ENCODE data around the gene COLEC11. TPM values are rescaled to one million over a fixed set of nuclear protein-coding genes. Genes with fewer than 3 reads are reported as not detected.

Gene COLEC11
- total and polyA plus RNA-seq, 10 of the 15 experiments (the other 5 are each of a cell fraction or from before 2014, with no cell fraction given), result 0.08 to 0.74 (median 0.14) TPM; not detected in 4

- no peak for FAIRE-seq
- Histone ChIP-seq H3K36me3 (ENCODE audit: control insufficient read depth in 2 of 2, insufficient read depth in 2 of 2, low read length in 1 of 2) (no peaks in the 10 kb centered on the region), H3K27ac (ENCODE audit: control insufficient read depth, insufficient read depth) (no peak overlapping the region), H2AFZ (ENCODE audit: control insufficient read depth, low read depth, low read length) (no peak overlapping the region), H3K9me3 (replicated peaks; ENCODE audit: control insufficient read depth, insufficient read depth, low read length) (no peaks in the 10 kb centered on the region), H3K4me3 (no peak overlapping the region), H3K79me2 (ENCODE audit: control insufficient read depth, insufficient read depth, low read length) (no peaks in the 10 kb centered on the region), H3K4me1 (ENCODE audit: control insufficient read depth, insufficient read depth, low read length) (no peaks in the 10 kb centered on the region), H3K9ac (ENCODE audit: control insufficient read depth, insufficient read depth, low read length) (no peak overlapping the region), H4K20me1 (ENCODE audit: control insufficient read depth, insufficient read depth) (no peaks in the 10 kb centered on the region), H3K27me3 (replicated peaks in 1 of 2; ENCODE audit: control insufficient read depth in 2 of 2, insufficient read depth in 2 of 2, low read length in 1 of 2) (peaks cover 0 to 3% of the 10 kb centered on the region in 2 experiments; a peak in 1 of 4 replicates), H3K4me2 (ENCODE audit: control insufficient read depth, insufficient read depth) (no peak overlapping the region)
- intact Hi-C loops (cut with micrococcal nuclease; ENCODE audit: unreplicated experiment), result no loop called here
- BruUV-seq (replicated peaks), result no TSS peak
- POLR2A ChIA-PET, result no interaction called here
- DNase-seq (ENCODE audit: low read depth, low spot score), result no peak
- WGBS (ENCODE audit: insufficient coverage, insufficient replicate concordance, low lambda C conversion rate, missing lambda C conversion rate), result 65% methylated on average over 15 of the region's 15 CpGs
- RAD21 ChIA-PET (ENCODE audit: unreplicated experiment), result no interaction called here
- ATAC-seq, result no peak
- CTCF ChIA-PET, result no interaction called here
- TF ChIP-seq POU2F2 (IDR thresholded peaks at IDR 0.05; ENCODE audit: borderline replicate concordance, low read depth, low read length), result no peak
- no peak for TF ChIP-seq WRNIP1 (IDR thresholded peaks at IDR 0.05; ENCODE audit: borderline replicate concordance, low read depth, low read length)
- TF ChIP-seq LARP7 (IDR thresholded peaks at IDR 0.05), result no peak
- no peak for TF ChIP-seq BCL3 (IDR thresholded peaks at IDR 0.05; ENCODE audit: borderline replicate concordance, insufficient read depth, low read depth, low read length, poor library complexity, severe bottlenecking)
- TF ChIP-seq IRF5 (IDR thresholded peaks at IDR 0.05; ENCODE audit: borderline replicate concordance), result no peak
- no peak for TF ChIP-seq IRF4 (IDR thresholded peaks at IDR 0.05; ENCODE audit: low read depth, low read length)
- no peak for TF ChIP-seq SMARCA5 (IDR thresholded peaks at IDR 0.05)
- no peak for TF ChIP-seq SUPT20H (IDR thresholded peaks at IDR 0.05; ENCODE audit: borderline replicate concordance, control insufficient read depth, low read depth, low read length)
- no peak for TF ChIP-seq SIX5 (IDR thresholded peaks at IDR 0.05; ENCODE audit: low read depth, low read length, severe bottlenecking)
- TF ChIP-seq MEF2B (IDR thresholded peaks at IDR 0.05; ENCODE audit: partially characterized antibody, poor library complexity, severe bottlenecking), result no peak
- TF ChIP-seq IKZF2 (IDR thresholded peaks at IDR 0.05), result no peak
- TF ChIP-seq GABPA (IDR thresholded peaks at IDR 0.05; ENCODE audit: low read depth), result no peak
- no peak for TF ChIP-seq ASH2L (IDR thresholded peaks at IDR 0.05; ENCODE audit: borderline replicate concordance, low read depth)
- TF ChIP-seq ATF2 (IDR thresholded peaks at IDR 0.05; ENCODE audit: low read length), result no peak
- TF ChIP-seq EED (IDR thresholded peaks at IDR 0.05; ENCODE audit: low read depth), result no peak
- TF ChIP-seq CBX5 (IDR thresholded peaks at IDR 0.05; ENCODE audit: low read depth), result no peak
- no peak for TF ChIP-seq MTA3 (IDR thresholded peaks at IDR 0.05; ENCODE audit: borderline replicate concordance, low read length)
- no peak for TF ChIP-seq MTA2 (IDR thresholded peaks at IDR 0.05; ENCODE audit: low read depth)
- no peak for TF ChIP-seq TAF1 (IDR thresholded peaks at IDR 0.05; ENCODE audit: borderline replicate concordance, low read depth, low read length)
- TF ChIP-seq SMAD1 (IDR thresholded peaks at IDR 0.05; ENCODE audit: low read depth, partially characterized antibody), result no peak
- SMC1A ChIA-PET (ENCODE audit: uncharacterized antibody, unreplicated experiment), result no interaction called here
- in situ Hi-C loops (cut with MboI), result no loop called here
Measured at GRCh38 chr2:3670376-3670775, 75.5 kb downstream of the COLEC11 start.

Data from GM12878 (cell line).